IMR-90 (cell line): ENCODE measurements around the gene SLC25A33. TPM values are rescaled to one million over a fixed set of nuclear protein-coding genes. Genes with fewer than 3 reads are reported as not detected.

Source experiments
- FOS ChIP-seq: fragments of 150-350 bp; IDR thresholded peaks from 2 replicates; pipeline ENCODE4 v1.6.1; 2016; ENCODE audit warnings: low read depth, low read length
- MXI1 ChIP-seq: IDR thresholded peaks from 2 replicates; pipeline ENCODE4 v1.6.1; 2012; ENCODE audit warnings: low read depth, mild to moderate bottlenecking, low read length, moderate library complexity, borderline replicate concordance
- USF2 ChIP-seq: fragments of 150-350 bp; IDR thresholded peaks from 2 replicates; pipeline ENCODE4 v1.6.1; 2017; ENCODE audit warnings: mild to moderate bottlenecking, antibody characterized with exemption, low read length, low read depth
- polyA plus RNA-seq, 3 experiments: library from polyadenylated mRNA; depleted of rRNA; stranded (reverse); fragments of >200 nt; gene quantifications; 2 replicates each; pipeline ENCODE4 v1.2.3, GENCODE V29; 2012; ENCODE audit warnings: low replicate concordance in 1 of 3
- total RNA-seq: library from RNA; depleted of rRNA; stranded (reverse); fragments of >200 nt; gene quantifications from 2 replicates; pipeline ENCODE4 v1.2.3, GENCODE V29; 2012

Gene SLC25A33
- total and polyA plus RNA-seq, 2 of the 4 experiments (the other 2 are of a cell fraction): 2.5 to 3.0 TPM

GRCh38 chr1:9539165-9539828 is at the start of gene SLC25A33 (continued):
- peak; percentile 97 for TF ChIP-seq USF2
- peak; percentile 87 for TF ChIP-seq MXI1
- TF ChIP-seq FOS: no peak
